Measurements from ENCODE around the gene MCC. TPM values are rescaled to one million over a fixed set of nuclear protein-coding genes. Genes with fewer than 3 reads are reported as not detected.

The MCC gene
- total RNA-seq, 1 experiment from 2014 or later: 23.5 TPM

DNA sequence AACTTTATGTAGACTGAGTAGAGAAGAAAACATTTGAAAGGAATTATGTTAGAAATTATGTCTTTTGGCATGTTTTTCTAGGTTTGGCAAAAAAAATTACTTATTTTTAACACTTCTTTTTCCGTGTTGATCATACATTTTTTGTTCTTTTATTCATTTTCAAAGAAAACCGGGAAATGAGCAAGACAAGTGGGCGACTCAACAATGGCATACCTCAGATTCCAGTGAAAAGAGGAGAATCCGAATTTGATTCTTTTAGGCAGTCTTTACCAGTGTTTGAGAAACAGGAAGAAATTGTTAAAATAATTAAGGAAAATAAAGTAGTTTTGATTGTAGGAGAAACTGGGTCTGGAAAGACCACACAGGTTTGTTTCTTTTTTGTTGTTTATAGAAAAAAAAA, 38.2 kb upstream of the MCC start:
- CTCF ChIA-PET: interaction anchor here (2.1 kb wide), 1 partner anchor 80 kb away, joined by 6 read pairs; no protein-coding TSS in a partner anchor
- TF ChIP-seq HMGA2 (CRISPR knock-in tag; IDR thresholded peaks at IDR 0.05) (no peak), IRF2 (CRISPR knock-in tag; IDR thresholded peaks at IDR 0.05; ENCODE audit: borderline replicate concordance, low read depth) (no peak), ESRRA (CRISPR knock-in tag; IDR thresholded peaks at IDR 0.05; ENCODE audit: borderline replicate concordance) (no peak), ZNF416 (CRISPR knock-in tag; IDR thresholded peaks at IDR 0.05) (no peak), NFE2L1 (CRISPR knock-in tag; IDR thresholded peaks at IDR 0.05) (no peak), ZNF317 (CRISPR knock-in tag; IDR thresholded peaks at IDR 0.05; ENCODE audit: borderline replicate concordance, low read depth) (no peak)
- TF ChIP-seq, protein P1, sequence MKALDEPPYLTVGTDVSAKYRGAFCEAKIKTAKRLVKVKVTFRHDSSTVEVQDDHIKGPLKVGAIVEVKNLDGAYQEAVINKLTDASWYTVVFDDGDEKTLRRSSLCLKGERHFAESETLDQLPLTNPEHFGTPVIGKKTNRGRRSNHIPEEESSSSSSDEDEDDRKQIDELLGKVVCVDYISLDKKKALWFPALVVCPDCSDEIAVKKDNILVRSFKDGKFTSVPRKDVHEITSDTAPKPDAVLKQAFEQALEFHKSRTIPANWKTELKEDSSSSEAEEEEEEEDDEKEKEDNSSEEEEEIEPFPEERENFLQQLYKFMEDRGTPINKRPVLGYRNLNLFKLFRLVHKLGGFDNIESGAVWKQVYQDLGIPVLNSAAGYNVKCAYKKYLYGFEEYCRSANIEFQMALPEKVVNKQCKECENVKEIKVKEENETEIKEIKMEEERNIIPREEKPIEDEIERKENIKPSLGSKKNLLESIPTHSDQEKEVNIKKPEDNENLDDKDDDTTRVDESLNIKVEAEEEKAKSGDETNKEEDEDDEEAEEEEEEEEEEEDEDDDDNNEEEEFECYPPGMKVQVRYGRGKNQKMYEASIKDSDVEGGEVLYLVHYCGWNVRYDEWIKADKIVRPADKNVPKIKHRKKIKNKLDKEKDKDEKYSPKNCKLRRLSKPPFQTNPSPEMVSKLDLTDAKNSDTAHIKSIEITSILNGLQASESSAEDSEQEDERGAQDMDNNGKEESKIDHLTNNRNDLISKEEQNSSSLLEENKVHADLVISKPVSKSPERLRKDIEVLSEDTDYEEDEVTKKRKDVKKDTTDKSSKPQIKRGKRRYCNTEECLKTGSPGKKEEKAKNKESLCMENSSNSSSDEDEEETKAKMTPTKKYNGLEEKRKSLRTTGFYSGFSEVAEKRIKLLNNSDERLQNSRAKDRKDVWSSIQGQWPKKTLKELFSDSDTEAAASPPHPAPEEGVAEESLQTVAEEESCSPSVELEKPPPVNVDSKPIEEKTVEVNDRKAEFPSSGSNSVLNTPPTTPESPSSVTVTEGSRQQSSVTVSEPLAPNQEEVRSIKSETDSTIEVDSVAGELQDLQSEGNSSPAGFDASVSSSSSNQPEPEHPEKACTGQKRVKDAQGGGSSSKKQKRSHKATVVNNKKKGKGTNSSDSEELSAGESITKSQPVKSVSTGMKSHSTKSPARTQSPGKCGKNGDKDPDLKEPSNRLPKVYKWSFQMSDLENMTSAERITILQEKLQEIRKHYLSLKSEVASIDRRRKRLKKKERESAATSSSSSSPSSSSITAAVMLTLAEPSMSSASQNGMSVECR (CRISPR knock-in tag; IDR thresholded peaks at IDR 0.05; ENCODE audit: borderline replicate concordance): no peak
- TF ChIP-seq, protein P2, sequence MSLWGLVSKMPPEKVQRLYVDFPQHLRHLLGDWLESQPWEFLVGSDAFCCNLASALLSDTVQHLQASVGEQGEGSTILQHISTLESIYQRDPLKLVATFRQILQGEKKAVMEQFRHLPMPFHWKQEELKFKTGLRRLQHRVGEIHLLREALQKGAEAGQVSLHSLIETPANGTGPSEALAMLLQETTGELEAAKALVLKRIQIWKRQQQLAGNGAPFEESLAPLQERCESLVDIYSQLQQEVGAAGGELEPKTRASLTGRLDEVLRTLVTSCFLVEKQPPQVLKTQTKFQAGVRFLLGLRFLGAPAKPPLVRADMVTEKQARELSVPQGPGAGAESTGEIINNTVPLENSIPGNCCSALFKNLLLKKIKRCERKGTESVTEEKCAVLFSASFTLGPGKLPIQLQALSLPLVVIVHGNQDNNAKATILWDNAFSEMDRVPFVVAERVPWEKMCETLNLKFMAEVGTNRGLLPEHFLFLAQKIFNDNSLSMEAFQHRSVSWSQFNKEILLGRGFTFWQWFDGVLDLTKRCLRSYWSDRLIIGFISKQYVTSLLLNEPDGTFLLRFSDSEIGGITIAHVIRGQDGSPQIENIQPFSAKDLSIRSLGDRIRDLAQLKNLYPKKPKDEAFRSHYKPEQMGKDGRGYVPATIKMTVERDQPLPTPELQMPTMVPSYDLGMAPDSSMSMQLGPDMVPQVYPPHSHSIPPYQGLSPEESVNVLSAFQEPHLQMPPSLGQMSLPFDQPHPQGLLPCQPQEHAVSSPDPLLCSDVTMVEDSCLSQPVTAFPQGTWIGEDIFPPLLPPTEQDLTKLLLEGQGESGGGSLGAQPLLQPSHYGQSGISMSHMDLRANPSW (CRISPR knock-in tag; conservative IDR thresholded peaks at IDR 0.05; ENCODE audit: low read depth): no peak
- TF ChIP-seq, protein P3, sequence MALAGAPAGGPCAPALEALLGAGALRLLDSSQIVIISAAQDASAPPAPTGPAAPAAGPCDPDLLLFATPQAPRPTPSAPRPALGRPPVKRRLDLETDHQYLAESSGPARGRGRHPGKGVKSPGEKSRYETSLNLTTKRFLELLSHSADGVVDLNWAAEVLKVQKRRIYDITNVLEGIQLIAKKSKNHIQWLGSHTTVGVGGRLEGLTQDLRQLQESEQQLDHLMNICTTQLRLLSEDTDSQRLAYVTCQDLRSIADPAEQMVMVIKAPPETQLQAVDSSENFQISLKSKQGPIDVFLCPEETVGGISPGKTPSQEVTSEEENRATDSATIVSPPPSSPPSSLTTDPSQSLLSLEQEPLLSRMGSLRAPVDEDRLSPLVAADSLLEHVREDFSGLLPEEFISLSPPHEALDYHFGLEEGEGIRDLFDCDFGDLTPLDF (CRISPR knock-in tag; IDR thresholded peaks at IDR 0.05): no peak
- TF ChIP-seq, protein P4, sequence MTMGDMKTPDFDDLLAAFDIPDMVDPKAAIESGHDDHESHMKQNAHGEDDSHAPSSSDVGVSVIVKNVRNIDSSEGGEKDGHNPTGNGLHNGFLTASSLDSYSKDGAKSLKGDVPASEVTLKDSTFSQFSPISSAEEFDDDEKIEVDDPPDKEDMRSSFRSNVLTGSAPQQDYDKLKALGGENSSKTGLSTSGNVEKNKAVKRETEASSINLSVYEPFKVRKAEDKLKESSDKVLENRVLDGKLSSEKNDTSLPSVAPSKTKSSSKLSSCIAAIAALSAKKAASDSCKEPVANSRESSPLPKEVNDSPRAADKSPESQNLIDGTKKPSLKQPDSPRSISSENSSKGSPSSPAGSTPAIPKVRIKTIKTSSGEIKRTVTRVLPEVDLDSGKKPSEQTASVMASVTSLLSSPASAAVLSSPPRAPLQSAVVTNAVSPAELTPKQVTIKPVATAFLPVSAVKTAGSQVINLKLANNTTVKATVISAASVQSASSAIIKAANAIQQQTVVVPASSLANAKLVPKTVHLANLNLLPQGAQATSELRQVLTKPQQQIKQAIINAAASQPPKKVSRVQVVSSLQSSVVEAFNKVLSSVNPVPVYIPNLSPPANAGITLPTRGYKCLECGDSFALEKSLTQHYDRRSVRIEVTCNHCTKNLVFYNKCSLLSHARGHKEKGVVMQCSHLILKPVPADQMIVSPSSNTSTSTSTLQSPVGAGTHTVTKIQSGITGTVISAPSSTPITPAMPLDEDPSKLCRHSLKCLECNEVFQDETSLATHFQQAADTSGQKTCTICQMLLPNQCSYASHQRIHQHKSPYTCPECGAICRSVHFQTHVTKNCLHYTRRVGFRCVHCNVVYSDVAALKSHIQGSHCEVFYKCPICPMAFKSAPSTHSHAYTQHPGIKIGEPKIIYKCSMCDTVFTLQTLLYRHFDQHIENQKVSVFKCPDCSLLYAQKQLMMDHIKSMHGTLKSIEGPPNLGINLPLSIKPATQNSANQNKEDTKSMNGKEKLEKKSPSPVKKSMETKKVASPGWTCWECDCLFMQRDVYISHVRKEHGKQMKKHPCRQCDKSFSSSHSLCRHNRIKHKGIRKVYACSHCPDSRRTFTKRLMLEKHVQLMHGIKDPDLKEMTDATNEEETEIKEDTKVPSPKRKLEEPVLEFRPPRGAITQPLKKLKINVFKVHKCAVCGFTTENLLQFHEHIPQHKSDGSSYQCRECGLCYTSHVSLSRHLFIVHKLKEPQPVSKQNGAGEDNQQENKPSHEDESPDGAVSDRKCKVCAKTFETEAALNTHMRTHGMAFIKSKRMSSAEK (CRISPR knock-in tag; IDR thresholded peaks at IDR 0.05; ENCODE audit: borderline replicate concordance): no peak
- TF ChIP-seq, protein P5, sequence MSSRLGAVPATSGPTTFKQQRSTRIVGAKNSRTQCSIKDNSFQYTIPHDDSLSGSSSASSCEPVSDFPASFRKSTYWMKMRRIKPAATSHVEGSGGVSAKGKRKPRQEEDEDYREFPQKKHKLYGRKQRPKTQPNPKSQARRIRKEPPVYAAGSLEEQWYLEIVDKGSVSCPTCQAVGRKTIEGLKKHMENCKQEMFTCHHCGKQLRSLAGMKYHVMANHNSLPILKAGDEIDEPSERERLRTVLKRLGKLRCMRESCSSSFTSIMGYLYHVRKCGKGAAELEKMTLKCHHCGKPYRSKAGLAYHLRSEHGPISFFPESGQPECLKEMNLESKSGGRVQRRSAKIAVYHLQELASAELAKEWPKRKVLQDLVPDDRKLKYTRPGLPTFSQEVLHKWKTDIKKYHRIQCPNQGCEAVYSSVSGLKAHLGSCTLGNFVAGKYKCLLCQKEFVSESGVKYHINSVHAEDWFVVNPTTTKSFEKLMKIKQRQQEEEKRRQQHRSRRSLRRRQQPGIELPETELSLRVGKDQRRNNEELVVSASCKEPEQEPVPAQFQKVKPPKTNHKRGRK (CRISPR knock-in tag; IDR thresholded peaks at IDR 0.05; ENCODE audit: borderline replicate concordance): no peak
- TF ChIP-seq, protein P6, sequence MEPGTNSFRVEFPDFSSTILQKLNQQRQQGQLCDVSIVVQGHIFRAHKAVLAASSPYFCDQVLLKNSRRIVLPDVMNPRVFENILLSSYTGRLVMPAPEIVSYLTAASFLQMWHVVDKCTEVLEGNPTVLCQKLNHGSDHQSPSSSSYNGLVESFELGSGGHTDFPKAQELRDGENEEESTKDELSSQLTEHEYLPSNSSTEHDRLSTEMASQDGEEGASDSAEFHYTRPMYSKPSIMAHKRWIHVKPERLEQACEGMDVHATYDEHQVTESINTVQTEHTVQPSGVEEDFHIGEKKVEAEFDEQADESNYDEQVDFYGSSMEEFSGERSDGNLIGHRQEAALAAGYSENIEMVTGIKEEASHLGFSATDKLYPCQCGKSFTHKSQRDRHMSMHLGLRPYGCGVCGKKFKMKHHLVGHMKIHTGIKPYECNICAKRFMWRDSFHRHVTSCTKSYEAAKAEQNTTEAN (CRISPR knock-in tag; IDR thresholded peaks at IDR 0.05): no peak
- POLR2A ChIA-PET: no interaction called here
- DNase-seq (ENCODE audit: low spot score) (no peak), ATAC-seq (no peak)
- no peak overlapping the region for H3K27ac Mint-ChIP-seq
- no peak overlapping the region for H3K4me3 Mint-ChIP-seq
- peaks cover 22% of the 10 kb centered on the region for H3K36me3 Mint-ChIP-seq
- H3K27me3 Mint-ChIP-seq (ENCODE audit: low read depth): no peaks in the 10 kb centered on the region; the same call in 1 of the 2 replicates
- H3K9me3 Mint-ChIP-seq: peaks cover 18% of the 10 kb centered on the region
- H3K4me1 Mint-ChIP-seq: peaks cover 11% of the 10 kb centered on the region
